ENCODE measurements around the gene NXPH3. TPM values are rescaled to one million over a fixed set of nuclear protein-coding genes. Genes with fewer than 3 reads are reported as not detected.

NXPH3 gene
- total and polyA plus RNA-seq, 8 donors: 0.19 to 1.1 (median 0.33) TPM

- no peaks in the 10 kb centered on the region for H3K27me3 ChIP-seq
- H3K9me3 ChIP-seq: no peaks in the 10 kb centered on the region
- H3K4me3 ChIP-seq: no peak overlapping the region
- intact Hi-C loops (cut with DNase I): loop anchor here (5.0 to 10.0 kb wide), 4 partner anchors 119 to 274 kb away; partner anchors contain the start of gene TAC4 (in 1 of the 3)
- no peak overlapping the region for H3K27ac ChIP-seq
- DNase-seq: no peak
- ATAC-seq: no peak
- H3K36me3 ChIP-seq: no peaks in the 10 kb centered on the region
- no peak for FAIRE-seq
- 45 to 60% methylated on average over 6 of the region's 6 CpGs for WGBS, 2 donors
- no peak for TF ChIP-seq CTCF (IDR thresholded peaks at IDR 0.05)
- peaks cover 0 to 5% (median 0%) of the 10 kb centered on the region in 3 donors for H3K4me1 ChIP-seq
Measured at GRCh38 chr17:49572806-49573420, 2.8 kb upstream of the NXPH3 start.

- Histone ChIP-seq H3K9me3 (no peaks in the 10 kb centered on the region), H3K27me3 (no peaks in the 10 kb centered on the region), H3K4me3 (no peak overlapping the region), H3K36me3 (no peaks in the 10 kb centered on the region), H3K4me1 (peaks cover 0 to 5% (median 0%) of the 10 kb centered on the region in 3 donors), H3K27ac (no peak overlapping the region)
- 38 to 44% methylated on average over 15 of the region's 15 CpGs for WGBS, 2 donors
- FAIRE-seq: no peak
- no peak for TF ChIP-seq CTCF (IDR thresholded peaks at IDR 0.05)
- ATAC-seq: no peak
- no peak for DNase-seq
- intact Hi-C loops (cut with DNase I): loop anchor here (5.0 to 10.0 kb wide), 4 partner anchors 119 to 274 kb away; partner anchors contain the start of gene TAC4 (in 1 of the 3)
Measured at GRCh38 chr17:49573510-49574322, 2.0 kb upstream of the NXPH3 start.

- H3K27ac ChIP-seq: no peak overlapping the region
- DNase-seq: no peak
- intact Hi-C loops (cut with DNase I): loop anchor here (5.0 to 10.0 kb wide), 4 partner anchors 118 to 273 kb away; partner anchors contain the start of gene TAC4 (in 1 of the 3)
Measured at GRCh38 chr17:49574323-49574781, 1.3 kb upstream of the NXPH3 start.

GRCh38 chr17:49574945-49575678 is 559 bp upstream of the NXPH3 start:
- intact Hi-C loops (cut with DNase I): loop anchor here (5.0 to 10.0 kb wide), 5 partner anchors 52 to 272 kb away; partner anchors contain the start of gene TAC4 (in 1 of the 3)
- 13 to 26% methylated on average over 15 to 29 of the region's 29 CpGs for WGBS, 2 donors

More at GRCh38 chr17:49574323-49574781, 1.3 kb upstream of the NXPH3 start:
- 54 to 63% methylated on average over 13 of the region's 13 CpGs for WGBS, 2 donors
- ATAC-seq: no peak
- Histone ChIP-seq H3K4me1 (peaks cover 0 to 5% (median 0%) of the 10 kb centered on the region in 3 donors), H3K27me3 (no peaks in the 10 kb centered on the region), H3K4me3 (no peak overlapping the region), H3K9me3 (no peaks in the 10 kb centered on the region), H3K36me3 (no peaks in the 10 kb centered on the region)
- TF ChIP-seq CTCF (IDR thresholded peaks at IDR 0.05): no peak
- FAIRE-seq: no peak

More at GRCh38 chr17:49574945-49575678, 559 bp upstream of the NXPH3 start:
- no peak for ATAC-seq
- Histone ChIP-seq H3K27me3 (no peaks in the 10 kb centered on the region), H3K4me3 (peak overlapping the region in 2 of 4 donors; percentile 33 to 51), H3K9me3 (no peaks in the 10 kb centered on the region), H3K27ac (no peak overlapping the region), H3K36me3 (no peaks in the 10 kb centered on the region), H3K4me1 (peaks cover 0 to 5% (median 0%) of the 10 kb centered on the region in 3 donors)
- TF ChIP-seq CTCF (IDR thresholded peaks at IDR 0.05): no peak
- no peak for FAIRE-seq
- DNase-seq: peak in 2 of 6 donors; percentile 32 to 80
